GM12878 (cell line): Measurements from ENCODE around the gene MEAK7. TPM values are rescaled to one million over a fixed set of nuclear protein-coding genes. Genes with fewer than 3 reads are reported as not detected.

Source experiments
- EP300 ChIP-seq, 2 experiments: fragments of 150-350 bp in 1 of 2; IDR thresholded peaks; 2 replicates each; pipeline ENCODE4 v1.6.1; 2011 to 2012; ENCODE audit warnings: low read depth in 2 of 2, low read length in 2 of 2, borderline replicate concordance in 1 of 2, improper control_type of control experiment in 1 of 2, inconsistent platforms in 1 of 2; ENCODE audit not compliant: control insufficient read depth in 1 of 2
- MAX ChIP-seq: IDR thresholded peaks from 2 replicates; pipeline ENCODE4 v1.6.1; 2012; ENCODE audit warnings: low read depth, low read length, improper control_type of control experiment
- NR2C1 ChIP-seq: fragments of 450-650 bp; IDR thresholded peaks from 2 replicates; pipeline ENCODE4 v1.6.1; 2017; ENCODE audit warnings: antibody characterized with exemption, mild to moderate bottlenecking, moderate library complexity
- PRDM15 ChIP-seq: fragments of 450-650 bp; formaldehyde crosslinking; IDR thresholded peaks from 2 replicates; pipeline ENCODE4 v1.4.0; 2020; ENCODE audit warnings: mild to moderate bottlenecking, moderate library complexity
- REST ChIP-seq: IDR thresholded peaks from 2 replicates; pipeline ENCODE4 v1.6.1; 2012; ENCODE audit warnings: mild to moderate bottlenecking, low read depth, low read length
- polyA plus RNA-seq, 11 experiments: library from polyadenylated mRNA; depleted of rRNA in 4 of 11; unstranded in 6 of 11; stranded (reverse) in 5 of 11; fragments of >200 nt; fragmentation: Nextera tagmentation in 4 of 11; fragmentation: Illumina TruSeq in 1 of 11; extraction: Ambion mirVana in 4 of 11; extraction: Trizol in 1 of 11; gene quantifications; 1 replicate in 1 of 11; 2 replicates in 10 of 11; pipeline versions ENCODE4 v1.2.1 to v1.2.3, GENCODE V29; 2011 to 2016; ENCODE audit warnings: inconsistent platforms in 2 of 11, missing spikeins in 2 of 11, low read depth in 1 of 11
- total RNA-seq, 4 experiments: library from RNA; depleted of rRNA in 3 of 4; stranded (reverse); fragments of >200 nt in 3 of 4; fragmentation: Illumina TruSeq in 1 of 4; extraction: Trizol in 1 of 4; gene quantifications; 2 replicates each; pipeline versions ENCODE4 v1.2.1 to v1.2.3, GENCODE V29; 2013 to 2021

MEAK7 gene
- total and polyA plus RNA-seq, 10 of the 15 experiments (the other 5 are each of a cell fraction or from before 2014, with no cell fraction given), result 1.4 to 11.9 (median 6.4) TPM

GRCh38 chr16:84514874-84515835, 10.7 kb upstream of the MEAK7 start (continued):
- TF ChIP-seq PRDM15 (CRISPR knock-in tag) (peak; percentile 76; the same call in 1 of the 2 replicates), REST (no peak), NR2C1 (no peak), EP300 (IDR thresholded peaks at IDR 0.05; ENCODE audit: borderline replicate concordance in 1 of 2, control insufficient read depth in 1 of 2, low read depth in 2 of 2, low read length in 2 of 2) (peak; percentile 96 to 97; a peak in 3 of 4 replicates), MAX (peak; percentile 87)
